Measurements from ENCODE around the gene HADHB. TPM values are rescaled to one million over a fixed set of nuclear protein-coding genes. Genes with fewer than 3 reads are reported as not detected.
A peak's percentile ranks its signal among the peaks of the same experiment; 100 is the strongest.

HADHB gene
- total and polyA plus RNA-seq, 2 experiments from 2014 or later: 131 to 133 TPM

DNA sequence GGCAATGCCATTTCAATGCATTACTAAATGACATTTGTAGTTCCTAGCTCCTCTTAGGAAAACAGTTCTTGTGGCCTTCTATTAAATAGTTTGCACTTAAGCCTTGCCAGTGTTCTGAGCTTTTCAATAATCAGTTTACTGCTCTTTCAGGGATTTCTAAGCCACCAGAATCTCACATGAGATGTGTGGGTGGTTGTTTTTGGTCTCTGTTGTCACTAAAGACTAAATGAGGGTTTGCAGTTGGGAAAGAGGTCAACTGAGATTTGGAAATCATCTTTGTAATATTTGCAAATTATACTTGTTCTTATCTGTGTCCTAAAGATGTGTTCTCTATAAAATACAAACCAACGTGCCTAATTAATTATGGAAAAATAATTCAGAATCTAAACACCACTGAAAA, 45.3 kb downstream of the HADHB start:
- H3K36me3 ChIP-seq (replicated peaks; ENCODE audit: insufficient read depth, low read depth): no peaks in the 10 kb centered on the region
- no peak overlapping the region for H3K4me3 ChIP-seq
- TF ChIP-seq EZH2phosphoT487 (IDR thresholded peaks at IDR 0.05; ENCODE audit: low read depth, severe bottlenecking, unreplicated experiment) (no peak), CTCF (IDR thresholded peaks at IDR 0.05; ENCODE audit: poor library complexity) (no peak), EZH2 (IDR thresholded peaks at IDR 0.05; ENCODE audit: borderline replicate concordance) (no peak)
- WGBS (ENCODE audit: low lambda C conversion rate, missing lambda C conversion rate): 92% methylated on average over 1 of the region's 1 CpG
- H4K20me1 ChIP-seq (ENCODE audit: insufficient read depth, poor library complexity, severe bottlenecking): no peaks in the 10 kb centered on the region
- H3K79me2 ChIP-seq: no peaks in the 10 kb centered on the region
- DNase-seq (ENCODE audit: low spot score): no peak
- no peak overlapping the region for H3K4me2 ChIP-seq
- no peaks in the 10 kb centered on the region for H3K9me3 ChIP-seq (ENCODE audit: low read depth)
- no peak overlapping the region for H3K27ac ChIP-seq
- H3K9me2 ChIP-seq (replicated peaks; ENCODE audit: insufficient read depth): no peaks in the 10 kb centered on the region
- H3K4me1 ChIP-seq (ENCODE audit: insufficient read depth): no peaks in the 10 kb centered on the region
- H2AFZ ChIP-seq: no peak overlapping the region
- no peaks in the 10 kb centered on the region for H3K27me3 ChIP-seq

- Histone ChIP-seq H3K36me3 (replicated peaks; ENCODE audit: insufficient read depth, low read depth) (no peaks in the 10 kb centered on the region), H3K4me3 (no peak overlapping the region), H3K9me3 (ENCODE audit: low read depth) (no peaks in the 10 kb centered on the region), H3K4me2 (no peak overlapping the region), H3K27me3 (no peaks in the 10 kb centered on the region), H3K27ac (peak overlapping the region; percentile 7), H3K79me2 (no peaks in the 10 kb centered on the region), H3K9me2 (replicated peaks; ENCODE audit: insufficient read depth) (no peaks in the 10 kb centered on the region), H3K4me1 (ENCODE audit: insufficient read depth) (no peaks in the 10 kb centered on the region), H4K20me1 (ENCODE audit: insufficient read depth, poor library complexity, severe bottlenecking) (no peaks in the 10 kb centered on the region), H2AFZ (no peak overlapping the region)
- WGBS (ENCODE audit: low lambda C conversion rate, missing lambda C conversion rate): 68% methylated on average over 6 of the region's 6 CpGs
- no peak for TF ChIP-seq EZH2phosphoT487 (IDR thresholded peaks at IDR 0.05; ENCODE audit: low read depth, severe bottlenecking, unreplicated experiment)
- TF ChIP-seq EZH2 (IDR thresholded peaks at IDR 0.05; ENCODE audit: borderline replicate concordance): no peak
- TF ChIP-seq CTCF (IDR thresholded peaks at IDR 0.05; ENCODE audit: poor library complexity): no peak
- peak; percentile 60 for DNase-seq (ENCODE audit: low spot score)
Measured at GRCh38 chr2:26292646-26293045, 47.9 kb downstream of the HADHB start.

DNA sequence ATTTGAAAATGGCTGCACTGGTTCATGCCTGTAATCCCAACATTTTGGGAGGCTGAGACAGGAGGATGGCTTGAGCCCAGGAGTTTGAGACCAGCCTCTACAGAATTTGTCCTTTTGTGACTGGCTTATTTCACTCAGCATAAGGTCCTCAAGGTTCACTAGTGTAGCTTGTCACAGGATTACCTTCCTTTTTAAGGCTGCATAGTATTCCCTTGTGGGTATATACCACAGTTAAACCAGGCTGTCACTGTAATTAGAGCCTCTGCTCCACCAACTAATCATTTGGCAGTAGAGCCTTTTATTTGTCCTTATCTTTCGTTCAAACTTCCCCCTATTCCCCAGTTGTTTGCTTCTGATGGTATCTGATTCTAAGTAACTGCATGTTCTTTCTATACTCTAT, 50.8 kb downstream of the HADHB start:
- Histone ChIP-seq H3K4me2 (no peak overlapping the region), H2AFZ (no peak overlapping the region), H4K20me1 (ENCODE audit: insufficient read depth, poor library complexity, severe bottlenecking) (no peaks in the 10 kb centered on the region), H3K27me3 (no peaks in the 10 kb centered on the region), H3K9me3 (ENCODE audit: low read depth) (no peaks in the 10 kb centered on the region), H3K4me1 (ENCODE audit: insufficient read depth) (peaks cover 9% of the 10 kb centered on the region), H3K79me2 (no peaks in the 10 kb centered on the region), H3K9me2 (replicated peaks; ENCODE audit: insufficient read depth) (no peaks in the 10 kb centered on the region), H3K36me3 (replicated peaks; ENCODE audit: insufficient read depth, low read depth) (no peaks in the 10 kb centered on the region), H3K27ac (no peak overlapping the region), H3K4me3 (no peak overlapping the region)
- no peak for DNase-seq (ENCODE audit: low spot score)
- WGBS (ENCODE audit: low lambda C conversion rate, missing lambda C conversion rate): 81% methylated on average over 1 of the region's 1 CpG
- no peak for TF ChIP-seq CTCF (IDR thresholded peaks at IDR 0.05; ENCODE audit: poor library complexity)
- no peak for TF ChIP-seq EZH2 (IDR thresholded peaks at IDR 0.05; ENCODE audit: borderline replicate concordance)
- TF ChIP-seq EZH2phosphoT487 (IDR thresholded peaks at IDR 0.05; ENCODE audit: low read depth, severe bottlenecking, unreplicated experiment): no peak

- Histone ChIP-seq H2AFZ (no peak overlapping the region), H3K4me3 (no peak overlapping the region), H3K4me2 (no peak overlapping the region), H3K9me2 (replicated peaks; ENCODE audit: insufficient read depth) (no peaks in the 10 kb centered on the region), H3K9me3 (ENCODE audit: low read depth) (no peaks in the 10 kb centered on the region), H3K27ac (no peak overlapping the region), H3K79me2 (no peaks in the 10 kb centered on the region), H3K4me1 (ENCODE audit: insufficient read depth) (peaks cover 9% of the 10 kb centered on the region), H3K27me3 (no peaks in the 10 kb centered on the region), H3K36me3 (replicated peaks; ENCODE audit: insufficient read depth, low read depth) (no peaks in the 10 kb centered on the region), H4K20me1 (ENCODE audit: insufficient read depth, poor library complexity, severe bottlenecking) (no peaks in the 10 kb centered on the region)
- no peak for DNase-seq (ENCODE audit: low spot score)
- WGBS (ENCODE audit: low lambda C conversion rate, missing lambda C conversion rate): 78% methylated on average over 3 of the region's 3 CpGs
- TF ChIP-seq CTCF (IDR thresholded peaks at IDR 0.05; ENCODE audit: poor library complexity) (no peak), EZH2 (IDR thresholded peaks at IDR 0.05; ENCODE audit: borderline replicate concordance) (no peak), EZH2phosphoT487 (IDR thresholded peaks at IDR 0.05; ENCODE audit: low read depth, severe bottlenecking, unreplicated experiment) (no peak)
Measured at GRCh38 chr2:26297061-26297460, 52.3 kb downstream of the HADHB start.
